IPS-18c (cell line): ENCODE measurements around the gene LRP6.
"Not testable (repeated sequence)": the region's sequence is repeated elsewhere in the genome, so short reads cannot be mapped to it uniquely, and the experiment has no call there.

Experiments used
- H3K4me3 ChIP-seq: 2 replicates; pipeline ENCODE4 v1.7.0; 2013; ENCODE audit warnings: low read depth, mild to moderate bottlenecking, low read length, moderate library complexity; ENCODE audit not compliant: insufficient read depth
- H3K9me3 ChIP-seq: one replicate; pipeline ENCODE4 v1.6.1; 2013; ENCODE audit warnings: mild to moderate bottlenecking, low read length, moderate library complexity; ENCODE audit not compliant: control insufficient read depth, insufficient read depth

Gene LRP6

DNA sequence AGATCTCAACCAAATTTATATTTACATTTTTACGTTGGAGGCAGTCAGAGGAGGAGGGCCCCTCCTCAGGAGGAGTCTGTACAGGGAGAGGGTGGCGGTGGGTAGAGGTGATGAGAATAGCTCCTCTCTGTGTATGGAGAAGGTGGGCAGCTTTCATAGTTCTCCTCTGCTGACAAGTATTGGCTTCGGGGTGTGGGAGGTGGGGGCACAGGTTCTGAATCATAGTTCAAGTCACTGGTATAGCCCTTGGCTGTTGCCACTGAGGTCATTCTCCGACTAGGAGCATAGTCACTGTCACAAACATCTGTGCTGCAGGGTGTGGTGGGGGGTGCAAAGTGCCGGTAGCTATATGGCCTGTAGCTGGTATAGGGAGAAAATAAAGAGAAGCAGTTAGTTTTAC lies 145.8 kb downstream of the LRP6 start:
- H3K9me3 ChIP-seq, result no peaks in the 10 kb centered on the region

DNA sequence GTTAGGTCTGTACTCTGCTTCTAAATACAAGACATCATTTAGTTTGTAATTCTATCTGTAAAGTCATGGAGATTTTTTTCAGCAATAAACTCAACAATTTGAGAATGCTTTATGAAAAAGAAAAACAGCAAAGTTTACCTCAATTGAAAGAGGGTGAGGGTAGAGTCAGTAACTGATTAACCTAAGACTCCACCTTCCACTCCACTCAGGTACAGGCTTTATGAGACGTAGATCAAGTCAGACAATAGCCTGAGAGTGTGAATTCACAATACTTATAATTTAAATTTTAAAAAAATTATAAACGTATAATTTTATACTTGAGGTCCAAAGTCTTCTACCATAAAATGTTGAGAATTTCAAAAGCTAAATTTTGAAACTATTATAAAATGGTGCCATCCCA lies 150.2 kb downstream of the LRP6 start:
- H3K4me3 ChIP-seq, result no peak overlapping the region
- no peaks in the 10 kb centered on the region for H3K9me3 ChIP-seq

More for the DNA sequence above, 145.8 kb downstream of the LRP6 start:
- no peak overlapping the region for H3K4me3 ChIP-seq

DNA sequence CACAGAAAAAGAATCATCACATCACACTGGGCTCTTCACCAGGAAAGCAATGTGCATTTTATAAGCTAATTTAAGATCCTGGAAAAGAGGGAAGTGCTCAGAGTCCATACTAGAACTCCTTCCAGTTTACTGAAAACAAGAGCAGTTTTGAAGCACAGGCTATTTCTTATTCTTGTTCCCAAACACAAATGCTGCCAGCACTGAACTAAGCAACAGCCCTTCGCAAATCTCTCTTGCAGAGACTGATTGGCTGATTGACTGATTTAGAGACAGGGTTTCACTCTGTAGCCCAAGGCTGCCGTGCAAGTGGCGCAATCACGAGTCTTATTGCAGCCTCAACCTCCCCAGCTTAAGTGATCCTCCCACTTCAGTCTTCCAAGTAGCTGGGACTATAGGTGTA lies 151.3 kb downstream of the LRP6 start:
- Histone ChIP-seq H3K4me3 (no peak overlapping the region), H3K9me3 (no peaks in the 10 kb centered on the region)

- H3K4me3 ChIP-seq, result not testable (repeated sequence)
Observed at GRCh38 chr12:12110923-12111555, 155.8 kb downstream of the LRP6 start.

DNA sequence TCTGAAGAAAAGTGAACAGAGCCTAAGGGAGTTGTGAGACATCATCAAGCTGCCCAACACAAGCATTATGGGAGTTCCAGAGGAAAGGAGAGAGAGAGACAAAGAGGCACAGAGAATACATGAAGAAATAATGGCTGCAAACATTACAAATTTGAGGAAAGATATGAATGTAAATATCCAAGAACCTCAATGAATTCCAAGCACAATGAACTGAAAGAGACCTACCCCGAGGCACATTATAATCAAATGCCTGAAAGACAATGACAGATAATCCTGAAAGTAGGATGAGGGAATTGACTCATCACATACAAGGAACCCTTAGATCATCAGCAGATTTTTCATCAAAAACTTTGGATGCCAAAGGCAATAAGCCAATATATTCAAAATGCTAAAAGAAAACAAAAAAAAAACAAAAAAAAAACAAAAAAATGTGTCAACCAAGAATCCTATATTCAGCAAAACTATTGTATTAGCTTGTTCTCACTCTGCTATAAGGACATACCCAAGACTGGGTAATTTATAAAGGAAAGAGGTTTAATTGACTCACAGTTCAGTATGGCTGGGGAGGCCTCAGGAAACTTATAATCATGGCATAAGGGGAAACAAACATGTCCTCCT lies 158.3 kb downstream of the LRP6 start:
- Histone ChIP-seq H3K4me3 (no peak overlapping the region), H3K9me3 (no peaks in the 10 kb centered on the region)

More at GRCh38 chr12:12110923-12111555, 155.8 kb downstream of the LRP6 start:
- not testable (repeated sequence) for H3K9me3 ChIP-seq

GRCh38 chr12:12107678-12108077 lies 159.2 kb downstream of the LRP6 start:
- Histone ChIP-seq H3K4me3 (no peak overlapping the region), H3K9me3 (no peaks in the 10 kb centered on the region)

GRCh38 chr12:12099102-12099501 lies 167.7 kb downstream of the LRP6 start:
- no peak overlapping the region for H3K4me3 ChIP-seq
- H3K9me3 ChIP-seq, result no peaks in the 10 kb centered on the region

- H3K4me3 ChIP-seq, result no peak overlapping the region
- H3K9me3 ChIP-seq, result no peaks in the 10 kb centered on the region
Observed at GRCh38 chr12:12098691-12099015, 168.2 kb downstream of the LRP6 start.

GRCh38 chr12:12097891-12098690 lies 168.8 kb downstream of the LRP6 start:
- Histone ChIP-seq H3K9me3 (no peaks in the 10 kb centered on the region), H3K4me3 (no peak overlapping the region)

DNA sequence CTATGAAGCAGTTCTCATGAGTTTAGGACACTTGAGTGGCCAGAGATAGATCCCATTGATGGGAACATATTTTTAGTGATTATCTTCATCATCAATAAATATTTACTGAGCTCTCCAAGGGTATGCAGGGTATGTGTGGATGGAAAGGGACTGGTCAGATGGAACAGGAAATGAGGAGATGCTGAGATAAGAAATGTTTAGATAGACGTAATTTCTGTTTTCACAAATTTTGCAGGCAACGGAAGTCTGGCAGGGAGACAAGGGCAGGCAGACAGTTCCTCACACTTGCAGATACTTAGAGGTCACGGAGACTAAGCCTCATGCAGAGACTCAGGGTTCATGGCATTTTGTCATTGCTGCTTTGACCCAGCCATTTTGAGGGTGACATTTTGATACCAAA lies 171.8 kb downstream of the LRP6 start:
- Histone ChIP-seq H3K4me3 (no peak overlapping the region), H3K9me3 (peaks cover 3% of the 10 kb centered on the region)

DNA sequence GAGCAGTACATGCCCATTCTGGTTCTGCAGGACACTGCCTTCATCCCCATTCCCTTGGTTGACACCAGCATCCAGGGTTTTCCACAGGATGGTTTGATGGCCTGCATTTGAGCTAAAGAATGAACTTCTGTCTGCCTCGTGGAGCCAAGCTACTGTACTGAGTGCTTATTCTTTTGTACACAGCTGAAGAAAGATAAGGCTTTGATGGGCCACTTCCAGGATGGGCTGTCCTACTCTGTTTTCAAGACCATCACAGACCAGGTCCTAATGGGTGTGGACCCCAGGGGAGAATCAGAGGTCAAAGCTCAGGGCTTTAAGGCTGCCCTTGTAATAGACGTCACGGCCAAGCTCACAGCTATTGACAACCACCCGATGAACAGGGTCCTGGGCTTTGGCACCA lies 172.4 kb downstream of the LRP6 start:
- H3K9me3 ChIP-seq, result peaks cover 3% of the 10 kb centered on the region
- no peak overlapping the region for H3K4me3 ChIP-seq

GRCh38 chr12:12091977-12092663 lies 174.7 kb downstream of the LRP6 start:
- Histone ChIP-seq H3K4me3 (no peak overlapping the region), H3K9me3 (peaks cover 5% of the 10 kb centered on the region)

- Histone ChIP-seq H3K4me3 (no peak overlapping the region), H3K9me3 (peaks cover 5% of the 10 kb centered on the region)
Observed at GRCh38 chr12:12091071-12091470, 175.8 kb downstream of the LRP6 start.

DNA sequence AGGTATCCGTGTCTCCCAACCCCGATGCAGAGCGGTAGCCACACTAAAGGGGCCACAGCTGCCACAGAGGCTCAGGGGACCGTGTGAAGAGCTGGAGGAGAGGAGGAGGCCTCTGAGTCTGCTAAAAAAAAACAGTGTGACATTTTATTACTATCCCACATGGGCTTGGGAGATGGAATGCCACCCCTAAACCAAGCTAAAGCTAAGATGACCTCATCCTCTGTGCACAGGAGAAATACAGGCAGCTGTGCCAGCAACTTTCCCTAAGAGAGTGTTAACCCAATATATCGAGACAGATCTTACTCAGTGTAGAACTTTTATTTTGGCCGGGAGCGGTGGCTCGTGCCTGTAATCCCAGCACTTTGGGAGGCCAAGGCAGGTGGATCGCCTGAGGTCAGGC lies 178.1 kb downstream of the LRP6 start:
- no peak overlapping the region for H3K4me3 ChIP-seq
- peaks cover 5% of the 10 kb centered on the region for H3K9me3 ChIP-seq

GRCh38 chr12:12088147-12088546 lies 178.7 kb downstream of the LRP6 start:
- Histone ChIP-seq H3K9me3 (peaks cover 5% of the 10 kb centered on the region), H3K4me3 (no peak overlapping the region)

DNA sequence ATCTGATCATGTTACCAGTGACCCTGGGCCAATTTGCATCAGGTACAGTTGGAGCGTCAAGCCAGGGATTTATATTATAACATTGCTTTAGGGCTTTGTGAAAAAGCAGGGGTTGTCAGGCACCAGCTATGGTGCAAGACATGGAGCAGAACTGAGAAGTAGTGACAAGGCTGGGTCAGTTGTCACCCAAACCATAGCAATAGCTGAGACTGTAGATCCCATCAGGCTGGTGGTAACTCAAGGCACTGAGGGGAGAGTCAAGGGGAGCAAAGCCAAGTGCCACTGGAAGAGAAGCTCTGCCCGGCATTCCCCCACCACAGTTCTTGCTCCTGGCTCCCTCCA lies 179.2 kb downstream of the LRP6 start:
- Histone ChIP-seq H3K9me3 (peaks cover 5% of the 10 kb centered on the region), H3K4me3 (no peak overlapping the region)

GRCh38 chr12:12086973-12087692 lies 179.7 kb downstream of the LRP6 start:
- peak overlapping the region; percentile 26; the same call in 1 of the 2 replicates for H3K4me3 ChIP-seq
- peaks cover 5% of the 10 kb centered on the region for H3K9me3 ChIP-seq
